Esophagus muscularis mucosa (tissue), 3 donors: Measurements from ENCODE around the gene FJX1.
"Not testable (repeated sequence)": the region's sequence is repeated elsewhere in the genome, so short reads cannot be mapped to it uniquely, and the experiment has no call there.

Experiments used
- POLR2A ChIP-seq: fragments of 450-650 bp; IDR thresholded peaks from one replicate; pipeline ENCODE4 v1.6.1; 2017; ENCODE audit warnings: antibody characterized with exemption, moderate library complexity, mild to moderate bottlenecking, low read depth
- TF ChIP-seq, protein P1 (sequence below), 3 experiments: fragments of 200-600 bp in 2 of 3; fragments of 450-650 bp in 1 of 3; sonication (generic) in 2 of 3; IDR thresholded peaks; one replicate each; pipeline ENCODE4 v1.5.1; 2017 to 2019; ENCODE audit warnings: antibody characterized with exemption in 3 of 3, mild to moderate bottlenecking in 2 of 3, moderate library complexity in 1 of 3

DNA sequence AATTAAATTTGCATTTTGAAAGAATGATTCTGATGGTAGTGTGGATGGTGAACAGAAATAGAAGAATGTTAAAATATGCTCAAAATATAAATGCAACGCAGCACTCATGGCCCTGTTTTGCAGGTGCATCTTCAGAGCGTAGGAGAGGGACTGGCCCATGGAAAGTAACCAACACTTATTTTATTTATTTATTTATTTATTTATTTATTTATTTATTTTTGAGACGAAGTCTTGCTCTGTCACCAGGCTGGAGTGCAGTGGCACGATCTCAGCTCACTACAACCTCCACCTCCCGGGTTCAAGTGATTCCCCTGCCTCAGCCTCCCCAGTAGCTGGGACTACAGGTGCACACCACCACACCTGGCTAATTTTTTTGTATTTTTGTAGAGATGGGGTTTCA, 34.5 kb downstream of the FJX1 start:
- TF ChIP-seq POLR2A, result not testable (repeated sequence)
- TF ChIP-seq, protein P1, sequence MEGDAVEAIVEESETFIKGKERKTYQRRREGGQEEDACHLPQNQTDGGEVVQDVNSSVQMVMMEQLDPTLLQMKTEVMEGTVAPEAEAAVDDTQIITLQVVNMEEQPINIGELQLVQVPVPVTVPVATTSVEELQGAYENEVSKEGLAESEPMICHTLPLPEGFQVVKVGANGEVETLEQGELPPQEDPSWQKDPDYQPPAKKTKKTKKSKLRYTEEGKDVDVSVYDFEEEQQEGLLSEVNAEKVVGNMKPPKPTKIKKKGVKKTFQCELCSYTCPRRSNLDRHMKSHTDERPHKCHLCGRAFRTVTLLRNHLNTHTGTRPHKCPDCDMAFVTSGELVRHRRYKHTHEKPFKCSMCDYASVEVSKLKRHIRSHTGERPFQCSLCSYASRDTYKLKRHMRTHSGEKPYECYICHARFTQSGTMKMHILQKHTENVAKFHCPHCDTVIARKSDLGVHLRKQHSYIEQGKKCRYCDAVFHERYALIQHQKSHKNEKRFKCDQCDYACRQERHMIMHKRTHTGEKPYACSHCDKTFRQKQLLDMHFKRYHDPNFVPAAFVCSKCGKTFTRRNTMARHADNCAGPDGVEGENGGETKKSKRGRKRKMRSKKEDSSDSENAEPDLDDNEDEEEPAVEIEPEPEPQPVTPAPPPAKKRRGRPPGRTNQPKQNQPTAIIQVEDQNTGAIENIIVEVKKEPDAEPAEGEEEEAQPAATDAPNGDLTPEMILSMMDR (IDR thresholded peaks at IDR 0.05), result not testable (repeated sequence)
